IPS-15b (cell line): ENCODE measurements around the gene ST6GALNAC3.

Experiments
- H3K27me3 ChIP-seq: one replicate; pipeline ENCODE4 v1.6.1; 2013; ENCODE audit warnings: low read length; ENCODE audit not compliant: control insufficient read depth, insufficient read depth
- H3K36me3 ChIP-seq: one replicate; pipeline ENCODE4 v1.6.1; 2013; ENCODE audit warnings: low read length; ENCODE audit not compliant: control insufficient read depth, insufficient read depth
- H3K4me1 ChIP-seq: one replicate; pipeline ENCODE4 v1.6.1; 2013; ENCODE audit warnings: mild to moderate bottlenecking, low read length; ENCODE audit not compliant: control insufficient read depth, insufficient read depth
- H3K4me3 ChIP-seq: one replicate; pipeline ENCODE4 v1.5.1; 2013; ENCODE audit warnings: low read depth, low read length
- H3K9ac ChIP-seq: one replicate; pipeline ENCODE4 v1.6.1; 2013; ENCODE audit warnings: low read depth, mild to moderate bottlenecking, low read length
- H3K9me3 ChIP-seq: one replicate; pipeline ENCODE4 v1.6.1; 2013; ENCODE audit warnings: mild to moderate bottlenecking, low read length; ENCODE audit not compliant: control insufficient read depth, insufficient read depth

ST6GALNAC3 gene

DNA sequence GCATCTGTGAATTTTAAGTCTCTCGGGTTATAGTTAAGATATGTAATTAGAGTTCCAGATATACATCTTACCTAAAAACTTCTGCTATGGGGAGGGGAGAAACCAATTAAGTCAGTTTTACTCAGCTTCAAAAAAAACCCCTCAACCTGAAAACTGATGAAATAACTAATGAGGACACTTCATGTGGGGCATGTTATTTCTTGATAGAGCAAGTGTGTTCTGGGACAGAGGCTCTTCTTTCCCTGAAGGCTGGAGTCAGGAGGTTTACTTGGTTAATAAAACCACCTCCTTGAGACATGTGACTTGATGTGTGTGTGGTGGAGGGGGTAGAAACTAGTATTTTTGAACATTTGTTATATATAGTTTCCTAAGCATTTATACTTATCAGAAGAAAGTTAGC lies 479.7 kb downstream of the ST6GALNAC3 start:
- no peaks in the 10 kb centered on the region for H3K27me3 ChIP-seq
- no peak overlapping the region for H3K4me3 ChIP-seq
- no peak overlapping the region for H3K9ac ChIP-seq
- H3K4me1 ChIP-seq = no peaks in the 10 kb centered on the region
- no peaks in the 10 kb centered on the region for H3K9me3 ChIP-seq
- H3K36me3 ChIP-seq = no peaks in the 10 kb centered on the region

DNA sequence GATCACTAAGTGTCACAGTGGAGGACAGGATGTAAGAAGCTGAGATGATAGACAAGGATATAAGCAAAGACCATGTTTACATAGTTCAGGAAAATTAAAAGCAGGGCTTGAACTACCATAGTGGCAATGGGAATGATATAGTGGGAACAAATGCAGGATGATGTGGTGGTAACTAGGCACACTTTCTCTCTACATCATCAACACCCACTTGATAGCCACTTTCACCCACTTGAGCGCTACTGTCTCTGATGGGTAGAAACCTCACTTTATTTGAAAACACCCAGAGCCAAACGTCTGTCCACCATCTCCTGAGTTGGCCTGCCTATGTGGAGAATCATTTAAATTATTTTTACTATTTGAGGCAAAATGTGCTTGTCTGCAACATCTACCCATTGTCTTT lies 487.7 kb downstream of the ST6GALNAC3 start:
- Histone ChIP-seq H3K27me3 (no peaks in the 10 kb centered on the region), H3K9me3 (no peaks in the 10 kb centered on the region), H3K4me3 (no peak overlapping the region), H3K9ac (no peak overlapping the region), H3K36me3 (no peaks in the 10 kb centered on the region), H3K4me1 (no peaks in the 10 kb centered on the region)

DNA sequence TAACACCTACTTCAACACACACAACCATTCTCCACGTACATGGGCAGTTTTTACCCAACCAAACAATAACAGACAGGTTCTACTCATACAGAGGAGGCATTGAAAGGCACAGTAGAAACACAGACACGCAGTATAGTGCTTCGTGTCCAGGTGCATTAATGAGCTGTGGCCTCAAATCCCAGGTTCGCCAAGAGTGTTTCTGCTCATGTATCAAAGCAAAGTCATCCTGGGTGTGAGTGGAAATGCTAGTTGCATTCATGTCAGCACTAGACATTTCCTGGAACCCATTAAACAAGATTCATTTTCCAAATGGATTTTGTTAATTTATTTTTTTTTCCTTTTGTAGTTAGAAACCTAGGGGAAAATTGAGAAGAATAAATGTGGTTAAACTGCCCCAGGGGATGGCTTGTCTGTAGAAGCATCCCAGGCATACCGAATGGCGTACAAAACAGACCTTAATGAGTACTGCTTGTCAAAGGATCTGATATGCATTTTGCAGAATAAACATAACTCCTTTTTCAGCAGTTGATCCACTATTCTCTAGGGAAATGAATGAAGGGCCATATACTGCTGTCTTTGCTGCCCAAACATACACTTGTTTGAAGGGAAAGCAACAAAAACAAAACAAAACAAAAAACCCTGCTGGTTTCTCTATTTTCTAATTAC lies 494.2 kb downstream of the ST6GALNAC3 start:
- no peak overlapping the region for H3K9ac ChIP-seq
- no peak overlapping the region for H3K4me3 ChIP-seq
- H3K9me3 ChIP-seq = no peaks in the 10 kb centered on the region
- H3K36me3 ChIP-seq = no peaks in the 10 kb centered on the region
- no peaks in the 10 kb centered on the region for H3K4me1 ChIP-seq
- no peaks in the 10 kb centered on the region for H3K27me3 ChIP-seq

DNA sequence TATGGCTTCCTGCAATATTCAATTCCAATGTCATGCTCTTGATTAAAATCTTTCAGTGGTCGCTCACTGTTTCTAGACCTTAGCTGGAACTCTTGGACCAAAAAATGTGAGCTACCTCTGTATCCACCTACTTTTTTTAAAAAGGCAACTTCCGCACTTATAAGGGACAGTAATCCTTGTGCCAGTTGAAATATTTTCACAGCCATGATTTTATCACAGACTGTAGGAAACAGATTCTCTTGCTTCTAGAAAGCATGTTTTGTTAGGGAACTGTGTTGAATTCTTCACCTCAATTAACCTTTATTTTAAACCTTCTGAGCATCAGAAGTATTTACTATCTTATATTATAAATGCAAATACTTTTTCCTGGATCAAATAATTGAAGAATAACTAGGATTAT lies 496.7 kb downstream of the ST6GALNAC3 start:
- Histone ChIP-seq H3K9me3 (no peaks in the 10 kb centered on the region), H3K4me3 (no peak overlapping the region), H3K36me3 (no peaks in the 10 kb centered on the region), H3K4me1 (no peaks in the 10 kb centered on the region), H3K27me3 (no peaks in the 10 kb centered on the region), H3K9ac (no peak overlapping the region)

DNA sequence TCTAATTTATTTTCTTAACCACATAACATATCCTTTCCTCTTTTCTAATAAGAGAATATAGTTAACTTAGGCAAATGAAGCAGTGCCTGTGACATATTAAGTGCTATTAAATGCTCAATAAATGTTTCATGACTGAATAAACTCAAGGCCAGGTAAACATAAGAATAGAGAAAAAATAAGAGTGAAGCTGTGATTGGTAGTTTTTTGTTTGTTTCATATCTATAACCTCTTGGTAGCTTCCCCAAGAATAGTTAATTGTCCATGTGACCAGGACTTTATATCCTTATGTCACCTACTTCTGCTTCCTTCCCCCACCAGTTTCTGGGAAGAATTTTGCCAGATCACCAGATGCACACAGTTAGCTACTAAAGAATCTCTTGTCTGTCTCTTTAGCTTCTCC lies 497.7 kb downstream of the ST6GALNAC3 start:
- no peak overlapping the region for H3K9ac ChIP-seq
- H3K4me3 ChIP-seq = no peak overlapping the region
- H3K9me3 ChIP-seq = no peaks in the 10 kb centered on the region
- no peaks in the 10 kb centered on the region for H3K4me1 ChIP-seq
- no peaks in the 10 kb centered on the region for H3K36me3 ChIP-seq
- no peaks in the 10 kb centered on the region for H3K27me3 ChIP-seq

DNA sequence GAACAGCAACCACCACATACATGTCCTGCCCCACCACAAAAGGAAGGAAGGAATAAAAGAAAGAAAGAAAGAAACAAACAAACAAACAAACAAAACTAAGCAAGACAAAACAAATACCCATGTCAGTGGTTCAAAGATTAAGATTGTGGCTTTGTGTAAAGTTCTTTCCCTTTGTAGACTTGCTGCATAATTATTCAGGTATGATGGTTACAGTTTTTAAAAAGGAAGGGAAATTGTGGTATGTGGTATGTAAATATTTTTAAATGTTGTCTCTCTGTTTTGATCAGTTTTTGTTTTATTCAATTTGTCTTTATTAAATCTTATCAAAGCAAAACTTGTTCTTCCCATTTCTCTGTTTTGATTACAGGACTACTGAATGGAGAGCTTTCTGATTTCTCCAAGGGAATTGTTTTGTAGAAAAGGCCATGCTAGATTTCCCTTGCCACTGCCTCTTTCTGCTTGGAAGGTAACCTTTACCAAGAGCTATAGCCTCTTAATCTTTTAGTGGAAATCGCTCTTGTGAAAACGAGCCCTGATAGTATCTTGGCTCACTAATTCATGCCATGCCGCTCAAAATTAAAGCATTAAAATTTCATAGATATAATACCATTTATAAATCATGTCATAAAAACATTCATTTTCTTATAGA lies 502.5 kb downstream of the ST6GALNAC3 start:
- H3K27me3 ChIP-seq = no peaks in the 10 kb centered on the region
- H3K4me3 ChIP-seq = no peak overlapping the region
- H3K4me1 ChIP-seq = no peaks in the 10 kb centered on the region
- H3K9me3 ChIP-seq = no peaks in the 10 kb centered on the region
- H3K36me3 ChIP-seq = no peaks in the 10 kb centered on the region
- no peak overlapping the region for H3K9ac ChIP-seq

DNA sequence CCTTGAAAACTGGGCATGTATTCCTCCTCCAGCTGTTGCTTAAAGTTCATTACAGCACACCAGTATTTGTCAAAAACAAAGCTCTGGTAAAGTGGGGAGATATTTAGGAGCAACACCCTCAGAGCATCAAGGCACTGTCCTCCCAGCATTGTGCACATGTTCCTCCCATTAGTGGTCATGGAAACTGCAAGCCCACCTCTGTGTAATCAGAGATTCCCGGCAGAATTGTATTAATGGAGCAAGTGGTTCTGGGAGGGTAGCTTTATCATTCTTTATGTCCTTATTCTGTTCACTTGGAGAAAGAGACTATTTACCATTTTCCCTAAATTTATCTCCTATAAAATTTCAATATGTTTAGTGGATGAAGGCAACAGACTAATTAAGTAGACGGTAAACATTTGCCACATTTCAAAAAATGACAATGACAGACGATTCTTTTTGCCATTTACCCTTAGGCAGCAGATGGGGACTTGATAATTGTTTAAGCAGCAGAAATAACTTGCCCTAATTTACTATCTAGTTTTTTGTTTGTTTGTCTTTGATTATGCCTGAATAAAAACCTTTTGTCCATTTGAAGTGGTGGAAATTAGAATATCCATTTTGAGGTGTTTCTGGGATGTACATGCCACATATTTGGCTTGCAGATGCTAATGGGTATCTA lies 503.1 kb downstream of the ST6GALNAC3 start:
- Histone ChIP-seq H3K4me3 (no peak overlapping the region), H3K36me3 (no peaks in the 10 kb centered on the region), H3K27me3 (no peaks in the 10 kb centered on the region), H3K9me3 (no peaks in the 10 kb centered on the region), H3K4me1 (peaks cover 5% of the 10 kb centered on the region), H3K9ac (no peak overlapping the region)

DNA sequence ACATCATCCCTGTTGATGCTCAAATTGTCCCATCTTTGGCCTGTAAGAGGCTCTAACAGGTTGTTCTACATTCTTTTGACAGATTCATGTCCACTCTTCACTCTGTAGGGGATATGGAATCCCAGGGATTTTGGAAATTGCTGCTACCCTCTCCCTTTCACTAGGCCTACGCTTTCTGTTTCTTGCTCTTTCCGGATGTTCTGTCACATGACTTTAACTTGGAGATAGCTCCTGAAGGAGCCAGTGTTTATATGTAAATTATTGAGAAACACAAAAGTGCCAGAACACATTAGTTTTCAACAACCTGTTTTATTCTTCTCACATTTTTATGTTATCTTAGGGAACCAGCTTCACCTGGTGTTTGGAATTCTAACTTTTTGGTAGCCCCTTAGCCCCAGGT lies 505.7 kb downstream of the ST6GALNAC3 start:
- Histone ChIP-seq H3K27me3 (no peaks in the 10 kb centered on the region), H3K9ac (no peak overlapping the region), H3K4me3 (no peak overlapping the region), H3K36me3 (no peaks in the 10 kb centered on the region), H3K4me1 (peaks cover 11% of the 10 kb centered on the region), H3K9me3 (no peaks in the 10 kb centered on the region)

DNA sequence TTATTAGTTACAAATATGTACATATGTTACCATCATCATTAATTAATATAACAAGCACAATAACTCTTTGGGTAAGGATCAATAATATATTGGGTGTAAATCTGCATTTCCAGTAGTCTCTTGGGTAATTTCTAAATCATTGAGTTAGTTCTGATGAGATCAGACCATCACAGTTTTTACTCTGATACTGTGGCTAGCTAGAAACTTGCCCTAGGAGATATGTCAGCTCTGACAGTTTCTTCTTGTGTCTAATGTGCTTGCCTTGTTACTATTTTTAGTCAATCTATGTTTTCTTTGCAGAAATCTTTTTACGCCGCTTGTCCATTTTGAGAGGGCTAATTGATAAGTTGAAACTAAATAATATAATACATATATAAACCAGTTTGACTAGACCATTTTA lies 507.2 kb downstream of the ST6GALNAC3 start:
- H3K4me3 ChIP-seq = no peak overlapping the region
- H3K9me3 ChIP-seq = no peaks in the 10 kb centered on the region
- H3K9ac ChIP-seq = no peak overlapping the region
- no peaks in the 10 kb centered on the region for H3K36me3 ChIP-seq
- H3K4me1 ChIP-seq = peaks cover 11% of the 10 kb centered on the region
- H3K27me3 ChIP-seq = no peaks in the 10 kb centered on the region

DNA sequence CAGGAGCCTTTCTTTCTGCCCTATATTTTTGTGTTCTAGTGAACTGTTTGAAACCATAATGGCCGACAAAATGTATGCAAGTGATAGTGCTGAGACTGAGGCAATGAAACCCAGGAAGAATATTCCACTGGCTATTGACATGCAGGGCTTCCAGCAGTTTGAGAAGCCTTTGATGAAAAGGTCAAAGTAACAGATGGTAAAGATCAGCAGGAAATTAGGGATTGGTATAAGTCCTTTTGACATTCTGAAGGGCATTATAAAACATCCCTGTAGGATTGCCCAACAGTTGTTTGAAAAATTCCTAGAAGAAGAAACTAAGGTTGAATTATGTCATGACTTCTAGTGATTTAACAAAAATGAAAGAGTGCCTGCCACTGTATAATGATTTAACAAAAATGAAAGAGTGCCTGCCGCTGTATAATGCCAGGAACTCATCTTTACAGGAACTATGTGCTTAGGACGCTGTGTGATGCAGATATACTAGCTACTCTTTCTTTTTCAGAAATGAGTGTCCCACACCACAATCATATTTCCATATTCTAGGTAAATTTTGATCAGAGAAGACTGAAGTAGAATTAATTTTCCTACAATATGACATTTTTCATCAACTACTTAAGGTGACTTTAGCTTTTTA lies 508.8 kb downstream of the ST6GALNAC3 start:
- Histone ChIP-seq H3K9ac (no peak overlapping the region), H3K4me1 (peaks cover 11% of the 10 kb centered on the region), H3K27me3 (no peaks in the 10 kb centered on the region), H3K36me3 (no peaks in the 10 kb centered on the region), H3K9me3 (no peaks in the 10 kb centered on the region), H3K4me3 (no peak overlapping the region)

DNA sequence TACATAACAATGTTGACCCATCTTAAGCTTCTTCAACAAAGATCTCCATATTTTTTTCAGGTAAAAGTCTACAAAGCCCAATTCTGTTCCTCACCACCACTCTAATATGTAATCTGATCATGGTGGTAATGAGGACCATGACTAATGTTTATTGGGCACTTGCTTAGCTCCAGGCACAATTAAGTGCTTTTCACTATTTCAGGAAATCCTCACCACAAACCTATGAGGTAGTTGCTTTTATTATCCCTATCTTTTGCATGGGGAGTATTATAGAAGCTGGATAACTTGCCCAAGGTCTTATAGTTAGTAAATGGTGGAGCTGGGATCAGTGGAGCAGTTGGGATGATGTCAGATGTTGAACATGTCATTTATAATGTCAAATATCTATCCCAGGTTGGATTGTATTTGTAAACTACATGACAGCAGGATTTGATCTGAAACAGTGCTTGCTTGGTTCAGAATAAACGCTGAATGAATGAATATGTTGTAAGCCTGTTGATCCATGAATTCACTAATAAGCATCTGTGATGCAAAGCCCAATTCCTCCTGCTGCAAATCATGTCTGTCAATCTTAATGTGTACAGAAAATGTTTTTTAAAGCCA lies 509.4 kb downstream of the ST6GALNAC3 start:
- no peaks in the 10 kb centered on the region for H3K27me3 ChIP-seq

More for the DNA sequence above, 509.4 kb downstream of the ST6GALNAC3 start:
- Histone ChIP-seq H3K4me3 (no peak overlapping the region), H3K9me3 (no peaks in the 10 kb centered on the region), H3K9ac (no peak overlapping the region), H3K4me1 (peaks cover 11% of the 10 kb centered on the region), H3K36me3 (no peaks in the 10 kb centered on the region)
